Uterus (tissue), 4 donors: ENCODE data around the gene ANKFN1. TPM values are rescaled to one million over a fixed set of nuclear protein-coding genes. Genes with fewer than 3 reads are reported as not detected.

Experiments
- DNase-seq, 2 donors: peaks; one replicate each; pipeline ENCODE4 v3.0.0-alpha.2; 2019 to 2020
- H3K27ac ChIP-seq, 2 donors: fragments of 200-600 bp; sonication (generic); 1 replicate in 1 of 2; 2 replicates in 1 of 2; pipeline ENCODE4 v1.5.1; 2016 to 2018
- H3K27me3 ChIP-seq, 2 donors: fragments of 200-600 bp; sonication (generic); one replicate each; pipeline ENCODE4 v1.5.1; 2018 to 2019; ENCODE audit warnings: control low read depth in 1 of 2
- H3K36me3 ChIP-seq, 2 donors: fragments of 200-600 bp; sonication (generic); one replicate each; pipeline ENCODE4 v1.5.1; 2019; ENCODE audit warnings: control low read depth in 1 of 2
- H3K4me1 ChIP-seq, 2 donors: fragments of 200-600 bp; sonication (generic); one replicate each; pipeline ENCODE4 v1.5.1; 2018 to 2019; ENCODE audit warnings: control low read depth in 1 of 2
- H3K4me3 ChIP-seq, 2 donors: fragments of 200-600 bp; sonication (generic); 1 replicate in 1 of 2; 2 replicates in 1 of 2; pipeline ENCODE4 v1.5.1; 2018 to 2019; ENCODE audit warnings: mild to moderate bottlenecking in 1 of 2
- H3K9me3 ChIP-seq, 2 donors: fragments of 200-600 bp; sonication (generic); one replicate each; pipeline ENCODE4 v1.5.1; 2019; ENCODE audit warnings: control low read depth in 1 of 2
- POLR2A ChIP-seq, 2 donors: fragments of 450-650 bp; IDR thresholded peaks; one replicate each; pipeline ENCODE4 v1.6.1; 2016; ENCODE audit warnings: antibody characterized with exemption in 2 of 2, mild to moderate bottlenecking in 1 of 2, moderate library complexity in 1 of 2
- intact Hi-C: fragments of 100-400 bp; cut with DNase I; formaldehyde crosslinking; loops from one replicate; pipeline ENCODE4 v1.15.1; 2023; ENCODE audit warnings: low total_unique reads
- total RNA-seq, 4 donors: library from RNA; depleted of rRNA in 3 of 4; stranded (reverse); fragments of >200 nt in 3 of 4; gene quantifications; one replicate each; pipeline versions ENCODE4 v1.1.0 to v1.2.4, GENCODE V29; 2014 to 2023
- TF ChIP-seq, protein P1 (sequence below), 4 experiments: fragments of 200-600 bp in 2 of 4; fragments of 450-650 bp in 2 of 4; sonication (generic) in 2 of 4; IDR thresholded peaks; one replicate each; pipeline ENCODE4 v1.5.1; 2016 to 2019; ENCODE audit warnings: antibody characterized with exemption in 4 of 4, mild to moderate bottlenecking in 2 of 4, moderate library complexity in 1 of 4
- donor health status: DM: yes; HTN: yes; CAD: no.

ANKFN1 gene
- total RNA-seq, 4 donors from 2014 or later: 0.27 to 2.6 TPM; not detected in 2

DNA sequence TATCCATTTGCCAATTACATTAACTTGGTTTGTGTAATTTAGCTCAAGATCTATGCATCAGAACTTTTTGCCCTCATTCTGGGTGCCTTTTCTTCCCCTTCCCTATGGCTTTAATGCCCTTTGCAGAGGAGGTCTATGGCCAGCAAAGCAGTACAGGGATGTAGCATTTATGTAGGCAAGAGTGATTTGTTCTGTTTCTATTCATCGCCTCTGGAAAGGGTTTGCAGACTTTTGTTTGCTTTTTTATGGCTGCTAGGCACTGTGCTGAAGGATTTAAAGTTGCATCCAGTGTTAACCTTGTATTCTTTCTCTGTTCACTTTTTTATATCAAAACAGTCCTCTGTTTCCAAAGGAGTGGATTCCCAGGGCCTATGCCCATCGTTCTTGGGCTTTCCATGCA lies 78.0 kb downstream of the ANKFN1 start:
- Histone ChIP-seq H3K4me1 (no peaks in the 10 kb centered on the region), H3K27ac (no peak overlapping the region), H3K9me3 (no peaks in the 10 kb centered on the region), H3K4me3 (no peak overlapping the region), H3K36me3 (no peaks in the 10 kb centered on the region), H3K27me3 (no peaks in the 10 kb centered on the region)
- intact Hi-C loops: no loop called here
- no peak for DNase-seq
- no peak for TF ChIP-seq POLR2A (IDR thresholded peaks at IDR 0.05)
- TF ChIP-seq, protein P1, sequence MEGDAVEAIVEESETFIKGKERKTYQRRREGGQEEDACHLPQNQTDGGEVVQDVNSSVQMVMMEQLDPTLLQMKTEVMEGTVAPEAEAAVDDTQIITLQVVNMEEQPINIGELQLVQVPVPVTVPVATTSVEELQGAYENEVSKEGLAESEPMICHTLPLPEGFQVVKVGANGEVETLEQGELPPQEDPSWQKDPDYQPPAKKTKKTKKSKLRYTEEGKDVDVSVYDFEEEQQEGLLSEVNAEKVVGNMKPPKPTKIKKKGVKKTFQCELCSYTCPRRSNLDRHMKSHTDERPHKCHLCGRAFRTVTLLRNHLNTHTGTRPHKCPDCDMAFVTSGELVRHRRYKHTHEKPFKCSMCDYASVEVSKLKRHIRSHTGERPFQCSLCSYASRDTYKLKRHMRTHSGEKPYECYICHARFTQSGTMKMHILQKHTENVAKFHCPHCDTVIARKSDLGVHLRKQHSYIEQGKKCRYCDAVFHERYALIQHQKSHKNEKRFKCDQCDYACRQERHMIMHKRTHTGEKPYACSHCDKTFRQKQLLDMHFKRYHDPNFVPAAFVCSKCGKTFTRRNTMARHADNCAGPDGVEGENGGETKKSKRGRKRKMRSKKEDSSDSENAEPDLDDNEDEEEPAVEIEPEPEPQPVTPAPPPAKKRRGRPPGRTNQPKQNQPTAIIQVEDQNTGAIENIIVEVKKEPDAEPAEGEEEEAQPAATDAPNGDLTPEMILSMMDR (IDR thresholded peaks at IDR 0.05): no peak

DNA sequence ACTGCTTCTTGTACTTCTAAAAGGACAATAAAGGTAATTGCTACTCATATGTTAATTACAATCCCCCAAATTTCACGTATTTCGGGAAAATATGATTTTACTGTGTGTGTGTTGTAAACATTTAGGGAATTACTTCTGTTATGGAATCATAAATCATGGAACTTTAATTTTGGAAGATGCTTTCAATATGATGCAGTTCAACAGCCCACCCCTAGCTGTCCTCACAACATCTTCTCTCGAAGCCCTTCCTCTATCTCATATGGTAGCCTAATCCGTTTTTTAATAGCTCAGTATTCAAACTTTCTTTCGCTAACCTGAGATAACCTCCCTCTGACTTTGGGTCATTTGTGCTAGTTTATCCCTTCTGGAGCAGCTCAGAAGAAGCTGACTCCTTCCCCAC lies 78.4 kb downstream of the ANKFN1 start:
- TF ChIP-seq POLR2A (IDR thresholded peaks at IDR 0.05): no peak
- TF ChIP-seq, protein P1 (IDR thresholded peaks at IDR 0.05): no peak
- intact Hi-C loops: no loop called here
- Histone ChIP-seq H3K36me3 (no peaks in the 10 kb centered on the region), H3K27me3 (no peaks in the 10 kb centered on the region), H3K4me1 (no peaks in the 10 kb centered on the region), H3K9me3 (no peaks in the 10 kb centered on the region), H3K27ac (no peak overlapping the region), H3K4me3 (no peak overlapping the region)
- no peak for DNase-seq

DNA sequence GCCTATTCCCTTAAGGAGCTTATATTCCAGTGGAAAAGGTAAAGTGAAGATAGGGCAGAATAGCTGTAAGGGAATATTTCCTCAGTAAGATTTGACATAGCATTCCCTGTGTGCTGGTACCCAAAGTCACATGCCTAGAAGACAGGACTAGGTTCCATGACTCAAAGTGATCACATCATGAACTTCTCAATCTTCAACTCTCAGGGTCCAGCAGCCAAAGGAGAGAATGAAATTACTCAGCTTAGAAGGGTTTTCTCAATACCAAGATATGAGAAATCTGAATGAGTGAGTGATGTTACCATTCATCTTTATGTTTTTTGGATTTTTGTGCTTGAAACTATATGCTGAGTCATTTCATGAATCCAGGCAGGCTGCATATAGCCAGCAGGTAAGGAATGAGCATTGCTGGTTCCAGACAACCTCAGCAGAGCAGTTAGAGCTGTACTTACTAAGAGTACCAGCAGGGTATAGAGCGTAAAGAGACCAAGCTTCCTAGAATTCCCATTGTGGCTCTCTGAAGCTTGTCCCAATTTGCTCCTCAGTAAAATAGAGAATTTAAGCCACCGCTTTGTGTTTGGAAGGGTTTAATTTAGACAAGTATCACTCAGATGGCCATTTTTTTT lies 91.1 kb downstream of the ANKFN1 start:
- Histone ChIP-seq H3K4me3 (no peak overlapping the region), H3K4me1 (no peaks in the 10 kb centered on the region), H3K27me3 (peaks cover 0 to 5% of the 10 kb centered on the region in 2 donors), H3K36me3 (no peaks in the 10 kb centered on the region), H3K9me3 (no peaks in the 10 kb centered on the region), H3K27ac (no peak overlapping the region)
- no peak for TF ChIP-seq POLR2A (IDR thresholded peaks at IDR 0.05)
- TF ChIP-seq, protein P1 (IDR thresholded peaks at IDR 0.05): no peak
- intact Hi-C loops: no loop called here
- no peak for DNase-seq

DNA sequence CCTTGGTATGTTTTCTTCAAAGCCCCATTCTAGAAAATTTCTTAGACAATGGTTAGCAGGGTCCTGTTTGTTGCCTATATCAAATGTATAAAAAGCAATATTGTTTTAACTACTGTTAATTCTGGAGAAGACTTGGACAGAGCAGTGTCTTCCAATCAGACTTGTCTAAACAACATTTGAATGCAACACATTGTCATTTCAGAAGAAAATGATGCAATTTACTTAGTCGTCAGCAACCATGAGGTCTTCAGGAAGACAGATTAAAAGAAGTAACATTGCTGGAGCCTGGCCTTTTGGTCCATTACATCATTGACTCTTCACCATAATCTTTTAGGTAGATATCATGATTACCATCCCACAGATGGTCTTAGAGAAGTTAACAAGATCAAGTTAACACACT lies 94.5 kb downstream of the ANKFN1 start:
- H3K9me3 ChIP-seq: no peaks in the 10 kb centered on the region
- intact Hi-C loops: no loop called here
- no peaks in the 10 kb centered on the region for H3K36me3 ChIP-seq
- no peaks in the 10 kb centered on the region for H3K27me3 ChIP-seq
- no peak overlapping the region for H3K27ac ChIP-seq
- no peak for TF ChIP-seq POLR2A (IDR thresholded peaks at IDR 0.05)
- TF ChIP-seq, protein P1 (IDR thresholded peaks at IDR 0.05): no peak
- H3K4me3 ChIP-seq: no peak overlapping the region
- DNase-seq: no peak
- no peaks in the 10 kb centered on the region for H3K4me1 ChIP-seq

DNA sequence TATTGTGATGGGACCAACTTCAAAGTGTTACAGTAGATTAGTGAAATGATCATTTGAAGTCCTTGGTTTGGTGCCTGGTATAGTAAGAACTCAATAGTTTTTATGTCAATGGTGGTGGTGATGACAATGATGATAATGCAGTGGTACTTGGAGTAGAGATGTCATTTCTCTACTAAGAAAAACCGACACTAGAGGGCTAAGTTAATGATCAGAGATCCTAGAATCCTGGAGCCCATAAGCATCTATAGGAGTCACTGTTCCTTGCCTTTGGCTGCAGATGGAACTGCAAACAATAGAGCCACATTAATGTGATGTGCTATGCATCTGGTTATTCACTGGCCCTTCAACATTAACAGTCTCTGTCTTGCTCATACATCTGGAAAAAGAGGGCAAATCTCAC lies 103.8 kb downstream of the ANKFN1 start:
- H3K4me1 ChIP-seq: no peaks in the 10 kb centered on the region
- TF ChIP-seq, protein P1 (IDR thresholded peaks at IDR 0.05): no peak
- TF ChIP-seq POLR2A (IDR thresholded peaks at IDR 0.05): no peak
- DNase-seq: no peak
- intact Hi-C loops: no loop called here
- no peaks in the 10 kb centered on the region for H3K27me3 ChIP-seq
- H3K4me3 ChIP-seq: no peak overlapping the region
- no peak overlapping the region for H3K27ac ChIP-seq
- H3K9me3 ChIP-seq: no peaks in the 10 kb centered on the region
- H3K36me3 ChIP-seq: no peaks in the 10 kb centered on the region
